Transverse colon (tissue), 4 donors: ENCODE results near the gene IRX4.

Experiments
- EP300 ChIP-seq: sonication (generic); formaldehyde crosslinking; IDR thresholded peaks from one replicate; pipeline ENCODE4 v1.6.1; 2017; ENCODE audit warnings: antibody characterized with exemption, low read depth
- POLR2A ChIP-seq: fragments of 450-650 bp; IDR thresholded peaks from one replicate; pipeline ENCODE4 v1.6.1; 2016; ENCODE audit warnings: antibody characterized with exemption, mild to moderate bottlenecking, moderate library complexity
- POLR2AphosphoS5 ChIP-seq, 3 donors: sonication (generic); formaldehyde crosslinking; IDR thresholded peaks; one replicate each; pipeline ENCODE4 v1.6.1; 2016; ENCODE audit warnings: antibody characterized with exemption in 3 of 3
- TF ChIP-seq, protein P1 (sequence below), 5 experiments: fragments of 200-600 bp in 3 of 5; fragments of 450-650 bp in 2 of 5; sonication (generic) in 3 of 5; IDR thresholded peaks; 1 replicate in 2 of 5; 2 replicates in 3 of 5; pipeline ENCODE4 v1.5.1; 2016 to 2017; ENCODE audit warnings: antibody characterized with exemption in 5 of 5, inconsistent platforms in 3 of 5, mild to moderate bottlenecking in 2 of 5, moderate library complexity in 1 of 5

DNA sequence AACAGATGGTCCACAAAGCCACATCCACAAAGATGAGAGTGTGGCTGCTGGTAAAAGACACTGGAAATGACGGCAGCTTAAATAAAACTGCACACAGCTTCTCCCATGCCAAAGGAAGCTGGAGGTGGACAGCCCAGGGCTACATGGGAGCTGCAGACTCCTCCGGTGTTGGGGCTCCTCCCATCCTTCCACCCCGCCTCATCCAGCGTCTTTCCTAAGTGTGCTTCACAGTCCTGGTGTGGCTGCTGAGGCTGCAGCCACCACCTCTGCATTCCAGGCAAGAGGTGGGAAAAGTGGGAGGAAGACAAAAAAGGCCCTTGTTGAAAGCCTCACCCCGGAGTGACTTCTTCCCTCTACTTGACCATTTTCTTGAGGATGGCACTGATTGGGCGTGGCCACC is 37.0 kb upstream of the IRX4 start:
- TF ChIP-seq, protein P1, sequence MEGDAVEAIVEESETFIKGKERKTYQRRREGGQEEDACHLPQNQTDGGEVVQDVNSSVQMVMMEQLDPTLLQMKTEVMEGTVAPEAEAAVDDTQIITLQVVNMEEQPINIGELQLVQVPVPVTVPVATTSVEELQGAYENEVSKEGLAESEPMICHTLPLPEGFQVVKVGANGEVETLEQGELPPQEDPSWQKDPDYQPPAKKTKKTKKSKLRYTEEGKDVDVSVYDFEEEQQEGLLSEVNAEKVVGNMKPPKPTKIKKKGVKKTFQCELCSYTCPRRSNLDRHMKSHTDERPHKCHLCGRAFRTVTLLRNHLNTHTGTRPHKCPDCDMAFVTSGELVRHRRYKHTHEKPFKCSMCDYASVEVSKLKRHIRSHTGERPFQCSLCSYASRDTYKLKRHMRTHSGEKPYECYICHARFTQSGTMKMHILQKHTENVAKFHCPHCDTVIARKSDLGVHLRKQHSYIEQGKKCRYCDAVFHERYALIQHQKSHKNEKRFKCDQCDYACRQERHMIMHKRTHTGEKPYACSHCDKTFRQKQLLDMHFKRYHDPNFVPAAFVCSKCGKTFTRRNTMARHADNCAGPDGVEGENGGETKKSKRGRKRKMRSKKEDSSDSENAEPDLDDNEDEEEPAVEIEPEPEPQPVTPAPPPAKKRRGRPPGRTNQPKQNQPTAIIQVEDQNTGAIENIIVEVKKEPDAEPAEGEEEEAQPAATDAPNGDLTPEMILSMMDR (IDR thresholded peaks at IDR 0.05): no peak
- TF ChIP-seq POLR2A (no peak), POLR2AphosphoS5 (IDR thresholded peaks at IDR 0.05) (no peak), EP300 (no peak)
